ENCODE measurements around the gene SMCO2.

DNA sequence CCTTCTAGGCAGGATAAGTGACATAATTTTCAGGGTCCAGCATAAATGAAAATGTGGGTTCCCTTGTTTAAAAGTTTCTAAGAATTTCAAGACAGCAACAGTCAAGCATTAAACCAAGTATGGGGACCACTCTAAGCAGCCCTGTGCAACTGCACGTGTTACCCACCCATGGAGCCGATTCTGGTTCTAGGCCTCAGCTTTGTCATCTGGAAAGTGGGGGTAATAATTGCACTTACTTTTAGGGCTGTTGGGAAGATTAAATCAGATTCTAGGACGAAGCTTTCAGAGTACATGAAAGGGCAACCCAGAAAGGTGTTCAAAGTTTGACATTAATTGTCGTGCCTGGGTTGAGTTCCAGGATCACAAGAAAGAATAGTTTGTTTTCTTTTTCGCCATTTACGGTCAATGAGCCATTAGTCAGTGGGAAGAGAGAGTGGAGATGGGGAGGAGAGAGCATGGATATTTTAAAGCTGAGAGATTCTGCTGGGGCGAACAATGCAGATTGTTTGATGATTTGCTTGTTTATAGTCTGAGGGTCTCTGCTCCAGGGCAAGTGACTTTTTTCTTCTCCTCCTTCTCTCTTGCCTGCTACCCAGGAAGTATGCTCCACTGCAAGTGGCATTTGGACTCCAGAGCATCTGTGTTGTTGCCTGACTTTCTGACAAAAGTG is 66.8 kb downstream of the SMCO2 start:
- TF ChIP-seq SUZ12 (IDR thresholded peaks at IDR 0.05; ENCODE audit: unreplicated experiment) = no peak
- TF ChIP-seq, protein P1, sequence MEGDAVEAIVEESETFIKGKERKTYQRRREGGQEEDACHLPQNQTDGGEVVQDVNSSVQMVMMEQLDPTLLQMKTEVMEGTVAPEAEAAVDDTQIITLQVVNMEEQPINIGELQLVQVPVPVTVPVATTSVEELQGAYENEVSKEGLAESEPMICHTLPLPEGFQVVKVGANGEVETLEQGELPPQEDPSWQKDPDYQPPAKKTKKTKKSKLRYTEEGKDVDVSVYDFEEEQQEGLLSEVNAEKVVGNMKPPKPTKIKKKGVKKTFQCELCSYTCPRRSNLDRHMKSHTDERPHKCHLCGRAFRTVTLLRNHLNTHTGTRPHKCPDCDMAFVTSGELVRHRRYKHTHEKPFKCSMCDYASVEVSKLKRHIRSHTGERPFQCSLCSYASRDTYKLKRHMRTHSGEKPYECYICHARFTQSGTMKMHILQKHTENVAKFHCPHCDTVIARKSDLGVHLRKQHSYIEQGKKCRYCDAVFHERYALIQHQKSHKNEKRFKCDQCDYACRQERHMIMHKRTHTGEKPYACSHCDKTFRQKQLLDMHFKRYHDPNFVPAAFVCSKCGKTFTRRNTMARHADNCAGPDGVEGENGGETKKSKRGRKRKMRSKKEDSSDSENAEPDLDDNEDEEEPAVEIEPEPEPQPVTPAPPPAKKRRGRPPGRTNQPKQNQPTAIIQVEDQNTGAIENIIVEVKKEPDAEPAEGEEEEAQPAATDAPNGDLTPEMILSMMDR (IDR thresholded peaks at IDR 0.05 in 2 of 3, conservative IDR thresholded peaks at IDR 0.05 in 1 of 3; ENCODE audit: control insufficient read depth in 2 of 3, extremely low read depth in 1 of 3, insufficient read depth in 1 of 3, low read depth in 3 of 3, low read length in 3 of 3) = no peak
- TF ChIP-seq CEBPB (IDR thresholded peaks at IDR 0.05; ENCODE audit: borderline replicate concordance in 1 of 2, low read depth in 2 of 2, low read length in 2 of 2) = no peak
- TF ChIP-seq EP300 (IDR thresholded peaks at IDR 0.05; ENCODE audit: borderline replicate concordance in 1 of 2, control insufficient read depth in 1 of 2, low read depth in 2 of 2, low read length in 2 of 2) = no peak

Measured in GM12878 (cell line).